GM19452 (cell line): ENCODE data around the gene CDK15.
"Not testable (repeated sequence)": the region's sequence is repeated elsewhere in the genome, so short reads cannot be mapped to it uniquely, and the experiment has no call there.

ENCODE experiments used
- ATAC-seq: cut with Tn5 transposase; IDR thresholded peaks from one replicate; pipeline ENCODE4 v1.9.1; 2021; ENCODE audit not compliant: unreplicated experiment

CDK15 gene

DNA sequence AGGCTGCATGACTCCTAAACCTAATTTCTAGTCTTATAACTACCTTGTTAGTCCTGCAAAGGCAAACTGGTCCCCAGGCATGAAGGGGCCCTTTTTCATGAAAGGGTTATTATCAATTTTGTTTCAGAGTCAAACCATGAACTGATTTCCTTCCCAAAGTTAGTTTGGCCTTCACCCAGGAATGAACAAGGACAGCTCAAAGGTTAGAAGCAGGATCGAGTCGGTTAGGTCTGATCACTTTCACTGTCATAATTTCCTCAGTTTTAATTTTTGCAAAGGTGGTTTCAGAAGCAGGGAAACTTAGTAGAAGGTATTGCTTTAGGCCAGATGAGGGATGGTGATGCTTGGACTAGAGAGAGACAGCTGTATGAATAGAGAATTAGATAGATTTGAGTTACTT, 16.9 kb upstream of the CDK15 start:
- ATAC-seq = no peak

DNA sequence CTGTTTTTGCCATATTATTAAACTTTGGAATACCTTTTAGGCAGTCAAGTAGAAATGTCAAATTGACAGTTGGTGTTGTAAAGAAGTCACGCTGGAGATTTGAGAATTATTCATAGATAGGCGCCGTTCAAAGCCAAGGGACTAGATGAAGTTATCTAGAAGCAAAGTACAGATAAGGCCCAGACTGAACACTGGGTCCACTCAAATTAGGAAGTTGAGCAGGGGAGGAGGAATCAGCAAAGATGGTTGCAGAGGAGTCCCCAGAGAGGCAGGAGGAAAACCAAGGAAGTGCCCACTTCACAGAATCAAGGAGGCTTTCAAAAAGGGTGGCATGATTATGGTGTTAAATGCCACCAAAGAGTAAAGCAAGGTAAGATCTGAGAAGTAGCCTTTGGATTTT, 16.0 kb upstream of the CDK15 start:
- no peak for ATAC-seq

DNA sequence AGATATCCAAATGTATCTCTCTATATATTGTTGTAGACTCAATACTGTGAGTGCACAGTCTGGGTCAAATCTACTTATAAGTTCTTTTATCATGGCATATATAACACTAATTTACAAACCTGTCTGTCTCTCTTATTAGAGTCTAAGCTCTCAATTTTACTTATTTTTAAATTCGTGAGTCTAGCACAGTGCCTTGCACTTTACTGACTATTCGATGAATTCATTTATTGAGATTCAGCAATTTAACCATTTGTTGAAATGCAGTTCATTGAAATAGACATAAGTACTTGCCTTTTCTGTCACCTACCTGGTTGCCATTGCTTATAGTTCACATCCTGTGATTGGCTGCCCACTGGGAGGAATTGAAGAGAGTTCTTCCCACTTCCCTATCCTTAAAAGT, 15.3 kb upstream of the CDK15 start:
- ATAC-seq = no peak

- no peak for ATAC-seq
Observed at GRCh38 chr2:201793631-201794030, 12.7 kb upstream of the CDK15 start.

GRCh38 chr2:201794294-201794693, 12.0 kb upstream of the CDK15 start:
- ATAC-seq = no peak

DNA sequence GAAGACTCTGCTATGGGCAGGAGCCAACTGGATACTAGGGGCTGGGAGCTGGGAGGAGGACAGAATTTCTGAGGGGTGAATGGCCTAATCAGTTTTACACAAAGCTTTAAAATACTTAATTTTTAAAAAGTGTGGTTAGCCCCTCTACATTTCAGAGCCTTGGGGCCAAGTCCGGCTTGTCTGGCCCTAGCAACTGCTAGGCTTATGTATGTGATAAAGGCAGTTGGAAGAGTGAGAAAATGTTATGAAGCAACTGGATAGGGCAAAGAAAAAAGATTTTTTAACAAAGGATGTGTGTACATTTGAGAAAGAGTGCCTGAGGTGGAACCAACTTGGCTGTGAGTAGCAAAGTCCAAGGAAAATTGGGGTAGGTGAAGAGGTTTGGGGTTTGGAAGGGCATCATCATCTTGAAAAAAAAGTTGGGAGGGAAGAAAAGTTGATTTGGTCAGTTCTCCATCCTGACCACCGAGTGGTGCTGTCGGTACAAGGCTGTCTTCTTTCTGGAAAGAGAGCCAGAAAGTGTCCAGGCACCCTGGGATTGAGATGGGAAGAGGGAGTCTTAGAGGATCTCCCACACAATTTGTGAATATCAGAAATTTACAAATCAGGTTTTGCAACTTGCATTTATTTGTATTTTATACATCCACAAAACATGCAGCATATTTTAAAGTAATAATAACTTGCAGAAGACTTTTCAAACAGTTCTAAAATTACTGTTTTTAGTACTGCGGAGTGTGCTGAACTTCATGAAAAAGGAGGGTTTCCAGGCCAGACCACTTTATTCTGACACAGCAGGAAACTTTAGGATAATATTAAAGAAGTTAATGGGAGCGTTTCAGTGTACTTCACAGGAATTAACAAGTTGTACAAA, 10.5 kb upstream of the CDK15 start:
- ATAC-seq = no peak

DNA sequence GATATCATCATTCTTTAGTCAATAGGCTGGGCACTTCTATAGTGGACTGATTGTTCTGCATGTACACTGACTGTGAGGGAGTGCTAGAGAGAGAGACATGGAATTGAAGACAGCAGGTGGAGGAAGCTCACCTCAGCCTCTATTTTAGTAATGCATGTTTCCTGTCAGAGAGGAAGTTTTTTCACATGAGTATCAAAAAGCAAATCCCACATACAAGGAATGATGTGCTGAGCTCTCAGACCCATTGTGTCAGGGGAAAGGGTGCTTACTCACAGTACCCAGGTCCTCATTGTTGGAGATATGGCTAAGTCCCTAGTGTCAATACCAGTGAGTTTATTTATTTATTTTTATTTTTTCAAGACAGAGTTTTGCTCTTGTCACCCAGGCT, 9.9 kb upstream of the CDK15 start:
- no peak for ATAC-seq

DNA sequence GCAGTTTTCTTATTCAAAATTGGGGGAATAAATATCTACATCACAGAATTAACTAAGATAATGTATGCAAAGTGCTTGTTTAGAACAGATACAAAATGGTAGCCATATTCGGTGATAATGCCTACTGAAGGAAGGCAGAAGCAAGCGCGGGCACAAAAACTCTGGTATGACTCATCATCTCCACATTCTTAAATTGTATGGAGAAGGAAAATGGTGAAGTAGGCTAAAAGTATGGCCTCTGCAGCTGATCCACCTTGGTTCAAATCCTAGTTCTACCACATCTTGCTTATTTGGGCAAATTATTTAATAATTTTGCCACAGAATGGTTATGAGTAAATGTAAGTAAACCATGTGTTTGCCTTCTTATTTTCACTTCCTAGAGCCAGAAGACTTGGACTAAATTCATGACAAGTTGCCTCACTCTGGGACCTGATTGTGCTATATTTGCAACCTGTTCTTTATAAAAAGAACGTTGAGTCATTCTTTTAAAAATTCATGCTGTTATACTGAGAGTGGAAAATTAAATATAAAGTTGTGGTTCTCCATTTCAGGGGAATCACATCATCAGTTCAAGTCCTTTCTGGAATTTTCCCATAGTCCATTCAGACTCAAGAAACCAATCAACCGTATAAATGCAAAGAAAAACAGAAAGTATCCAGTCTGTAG, 9.0 kb upstream of the CDK15 start:
- no peak for ATAC-seq

- no peak for ATAC-seq
Observed at GRCh38 chr2:201798252-201798913, 8.0 kb upstream of the CDK15 start.

DNA sequence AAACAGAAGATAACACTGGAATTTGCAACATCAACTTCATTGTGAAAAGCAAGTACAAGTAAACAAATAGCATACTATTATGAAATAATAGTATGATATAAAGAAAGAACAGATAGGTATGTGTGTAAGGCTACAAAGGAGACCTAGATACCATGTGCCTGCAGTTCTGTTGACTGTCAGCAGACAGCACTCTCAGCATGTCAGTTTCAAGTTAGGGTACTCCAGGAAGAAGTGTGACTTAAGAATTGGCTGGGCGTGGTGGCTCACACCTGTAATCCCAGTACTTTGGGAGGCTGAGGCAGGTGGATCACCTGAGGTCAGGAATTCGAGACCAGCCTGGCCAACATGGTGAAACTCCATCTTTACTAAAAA, 7.4 kb upstream of the CDK15 start:
- not testable (repeated sequence) for ATAC-seq

- ATAC-seq = no peak
Observed at GRCh38 chr2:201807452-201807999, 1.2 kb downstream of the CDK15 start.

GRCh38 chr2:201808027-201808426, 1.7 kb downstream of the CDK15 start:
- no peak for ATAC-seq

DNA sequence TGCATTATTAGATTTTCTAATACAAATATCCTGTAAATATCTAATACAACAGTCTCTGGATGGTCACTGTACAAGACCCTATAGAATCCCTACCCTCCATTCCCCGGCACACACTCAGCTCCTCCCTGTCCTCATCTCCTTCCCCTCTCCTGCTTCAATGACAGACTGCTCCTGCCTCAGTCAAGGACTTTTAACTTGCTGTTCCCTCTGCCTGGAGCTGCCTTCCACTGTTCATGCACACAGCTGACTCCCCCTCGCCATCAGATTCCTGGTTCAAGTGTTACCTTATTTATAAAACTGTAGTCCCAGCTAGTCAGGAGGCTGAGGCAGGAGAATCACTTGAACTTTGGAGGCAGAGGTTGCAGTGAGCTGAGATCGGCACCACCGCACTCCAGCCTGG, 3.3 kb downstream of the CDK15 start:
- no peak for ATAC-seq

DNA sequence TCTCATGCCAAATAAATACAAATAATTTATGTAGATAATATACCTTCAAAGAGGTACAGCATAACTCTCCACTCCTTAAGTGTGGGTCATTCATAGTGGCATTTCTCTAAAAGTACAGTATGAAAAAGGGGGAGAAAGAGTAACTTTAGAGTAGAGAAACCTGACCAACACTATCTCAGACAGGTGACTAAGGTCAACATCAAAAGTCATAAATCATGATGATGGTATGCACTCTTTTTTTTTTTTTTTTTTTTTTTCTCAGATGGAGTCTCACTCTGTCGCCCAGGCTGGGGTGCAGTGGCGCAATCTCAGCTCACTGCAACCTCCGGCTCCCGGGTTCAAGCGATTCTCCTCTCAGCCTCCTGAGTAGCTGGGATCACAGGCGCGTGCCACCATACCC, 4.3 kb downstream of the CDK15 start:
- not testable (repeated sequence) for ATAC-seq

GRCh38 chr2:201813996-201814760, 7.8 kb downstream of the CDK15 start:
- no peak for ATAC-seq

DNA sequence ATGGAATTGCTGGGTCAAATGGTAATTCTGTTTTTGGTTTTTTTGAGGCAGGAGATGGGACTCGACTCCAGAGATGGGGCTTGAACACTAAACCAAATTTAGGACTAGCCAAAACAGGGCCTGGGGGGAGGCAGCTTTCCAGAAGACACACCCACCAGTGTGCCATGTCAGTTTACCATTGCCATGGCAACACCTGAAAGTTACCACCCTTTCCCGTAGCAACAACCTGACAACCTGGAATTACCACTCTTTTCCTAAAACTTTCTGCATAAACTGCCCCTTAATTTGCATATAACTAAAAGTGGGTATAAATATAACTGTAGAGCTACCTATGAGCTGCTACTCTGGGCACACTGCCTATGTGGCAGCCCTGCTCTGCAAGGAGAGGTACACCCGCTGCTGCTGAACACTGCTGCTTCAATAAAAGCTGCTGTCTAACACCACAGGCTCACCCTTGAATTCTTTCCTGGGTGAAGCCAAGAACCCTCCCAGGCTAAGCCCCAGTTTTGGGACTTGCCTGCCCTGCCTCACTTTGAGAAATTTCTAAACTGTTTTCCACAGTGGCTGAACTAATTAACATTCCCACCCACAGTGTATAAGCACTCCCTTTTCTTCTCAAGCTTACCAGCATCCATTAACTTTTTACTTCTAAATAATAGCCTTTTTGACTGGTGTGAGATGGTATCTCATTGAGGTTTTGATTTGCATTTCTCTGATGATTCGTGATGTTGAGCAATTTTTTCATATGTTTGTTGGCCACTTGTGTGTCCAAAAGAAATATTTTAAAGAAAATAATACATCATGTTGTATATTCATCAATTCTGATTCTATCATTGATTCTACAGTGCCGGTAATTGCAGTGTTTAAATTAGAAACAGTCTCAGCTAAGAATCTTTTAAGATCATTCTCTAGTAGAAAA, 10.6 kb downstream of the CDK15 start:
- no peak for ATAC-seq

GRCh38 chr2:201820383-201821007, 14.2 kb downstream of the CDK15 start:
- no peak for ATAC-seq

DNA sequence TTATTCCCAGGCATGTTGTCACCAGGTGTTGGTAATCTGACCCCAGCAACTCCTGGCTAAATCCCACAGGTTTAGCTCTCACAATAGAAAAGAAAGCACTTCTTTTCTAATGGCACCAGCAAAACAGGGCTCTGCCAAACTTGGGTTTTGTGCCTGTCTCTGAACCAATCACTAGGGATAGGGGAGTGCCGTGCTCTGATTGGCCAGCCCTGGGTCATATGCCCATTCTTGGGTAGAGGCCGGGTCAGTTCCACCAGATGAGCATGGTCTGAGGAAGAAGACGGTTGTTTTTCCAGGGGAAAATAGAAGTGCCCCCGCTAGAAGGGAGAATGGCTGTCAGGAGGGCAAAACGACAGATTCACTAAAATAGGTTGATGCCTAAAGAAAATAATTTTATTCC, 14.7 kb downstream of the CDK15 start:
- no peak for ATAC-seq

- no peak for ATAC-seq
Observed at GRCh38 chr2:201824212-201824611, 17.9 kb downstream of the CDK15 start.

DNA sequence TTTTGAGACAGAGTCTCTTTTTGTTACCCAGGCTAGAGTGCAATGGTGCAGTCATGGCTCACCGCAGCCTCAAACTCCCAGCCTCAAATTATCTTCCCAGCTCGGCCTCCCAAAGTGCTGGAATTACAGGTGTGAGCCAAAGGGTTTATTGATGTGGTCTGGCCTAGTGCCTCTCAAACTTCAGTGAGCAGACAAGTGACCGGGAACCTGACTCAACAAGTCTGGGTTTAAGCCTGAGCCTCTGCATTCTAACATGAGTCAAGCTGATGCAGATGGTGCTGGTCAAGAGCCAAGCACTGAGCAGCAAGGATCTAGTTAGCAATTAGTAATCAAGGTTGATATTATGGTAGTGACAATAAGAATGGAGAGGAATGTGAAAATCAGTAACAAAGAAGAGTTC, 21.3 kb downstream of the CDK15 start:
- ATAC-seq = no peak
